DND-41 (cell line): ENCODE measurements around the gene XPO4.

Experiments used
- EZH2 ChIP-seq: IDR thresholded peaks from 3 replicates; pipeline ENCODE4 v1.6.1; 2012; ENCODE audit warnings: borderline replicate concordance, low read depth, mild to moderate bottlenecking, moderate library complexity, low read length, inconsistent platforms; ENCODE audit not compliant: severe bottlenecking
- TF ChIP-seq, protein P1 (sequence below): IDR thresholded peaks from 2 replicates; pipeline ENCODE4 v1.5.1; 2012; ENCODE audit warnings: borderline replicate concordance, low read length, moderate library complexity, mild to moderate bottlenecking; ENCODE audit not compliant: poor library complexity, severe bottlenecking; ENCODE audit errors: extremely low read depth

DNA sequence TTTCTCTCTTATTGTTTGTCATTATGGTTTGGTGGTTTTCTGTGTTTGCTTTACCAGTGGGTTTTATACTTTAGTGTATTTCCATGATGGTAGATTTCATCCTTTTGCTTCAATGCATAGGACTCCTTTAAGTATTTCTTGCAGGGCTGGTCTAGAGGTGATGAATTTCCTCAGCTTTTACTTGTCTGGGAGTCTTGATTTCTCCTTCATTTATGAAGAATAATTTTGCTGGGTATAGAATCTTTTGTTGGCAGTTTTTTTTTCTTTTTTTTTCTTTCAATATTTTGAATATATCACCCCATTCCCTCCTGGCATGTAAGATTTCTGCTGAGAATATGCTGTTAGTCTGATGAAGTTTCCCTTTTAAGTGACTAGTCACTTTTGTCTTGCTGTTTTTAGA, 148.5 kb downstream of the XPO4 start:
- no peak for TF ChIP-seq EZH2
- TF ChIP-seq, protein P1, sequence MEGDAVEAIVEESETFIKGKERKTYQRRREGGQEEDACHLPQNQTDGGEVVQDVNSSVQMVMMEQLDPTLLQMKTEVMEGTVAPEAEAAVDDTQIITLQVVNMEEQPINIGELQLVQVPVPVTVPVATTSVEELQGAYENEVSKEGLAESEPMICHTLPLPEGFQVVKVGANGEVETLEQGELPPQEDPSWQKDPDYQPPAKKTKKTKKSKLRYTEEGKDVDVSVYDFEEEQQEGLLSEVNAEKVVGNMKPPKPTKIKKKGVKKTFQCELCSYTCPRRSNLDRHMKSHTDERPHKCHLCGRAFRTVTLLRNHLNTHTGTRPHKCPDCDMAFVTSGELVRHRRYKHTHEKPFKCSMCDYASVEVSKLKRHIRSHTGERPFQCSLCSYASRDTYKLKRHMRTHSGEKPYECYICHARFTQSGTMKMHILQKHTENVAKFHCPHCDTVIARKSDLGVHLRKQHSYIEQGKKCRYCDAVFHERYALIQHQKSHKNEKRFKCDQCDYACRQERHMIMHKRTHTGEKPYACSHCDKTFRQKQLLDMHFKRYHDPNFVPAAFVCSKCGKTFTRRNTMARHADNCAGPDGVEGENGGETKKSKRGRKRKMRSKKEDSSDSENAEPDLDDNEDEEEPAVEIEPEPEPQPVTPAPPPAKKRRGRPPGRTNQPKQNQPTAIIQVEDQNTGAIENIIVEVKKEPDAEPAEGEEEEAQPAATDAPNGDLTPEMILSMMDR, result no peak
